ENCODE results near the gene TSEN54.

TSEN54 gene

GRCh38 chr17:75571885-75572215, 55.5 kb downstream of the TSEN54 start:
- Mint-ChIP-seq H3K27ac (no peak overlapping the region), H3K4me3 (no peak overlapping the region), H3K36me3 (ENCODE audit: low read depth) (no peaks in the 10 kb centered on the region), H3K27me3 (ENCODE audit: low read depth, poor library complexity) (peaks cover 4% of the 10 kb centered on the region), H3K4me1 (peaks cover 24% of the 10 kb centered on the region), H3K9me3 (no peaks in the 10 kb centered on the region)
- no peak for TF ChIP-seq CTCF (IDR thresholded peaks at IDR 0.05)
- no peak for DNase-seq

GRCh38 chr17:75572713-75573539, 56.6 kb downstream of the TSEN54 start:
- Mint-ChIP-seq H3K9me3 (no peaks in the 10 kb centered on the region), H3K27ac (no peak overlapping the region), H3K27me3 (ENCODE audit: low read depth, poor library complexity) (peaks cover 4% of the 10 kb centered on the region), H3K4me1 (peaks cover 23% of the 10 kb centered on the region), H3K4me3 (no peak overlapping the region), H3K36me3 (ENCODE audit: low read depth) (no peaks in the 10 kb centered on the region)
- TF ChIP-seq CTCF (IDR thresholded peaks at IDR 0.05), result no peak
- no peak for DNase-seq

DNA sequence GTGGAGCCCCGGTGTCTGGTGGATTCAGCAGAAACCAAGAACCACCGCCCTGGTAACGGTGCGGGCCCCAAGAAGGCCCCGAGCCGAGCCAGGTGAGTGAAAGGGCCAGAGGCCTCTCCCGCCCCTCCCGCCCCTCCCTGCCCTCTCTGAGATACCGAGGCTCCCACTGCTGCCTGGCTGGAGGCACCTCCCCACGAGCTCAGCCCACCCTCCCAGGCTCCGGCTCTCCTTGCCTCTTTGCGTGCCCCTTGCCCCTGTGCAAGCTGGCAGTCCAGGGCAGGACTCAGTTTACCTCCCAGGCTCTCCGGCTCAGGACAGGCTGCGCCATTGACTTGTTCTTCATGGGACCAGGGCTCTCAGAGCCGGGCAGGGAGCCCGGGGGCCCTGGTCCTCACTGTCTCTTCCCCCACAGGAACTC, 57.2 kb downstream of the TSEN54 start:
- Mint-ChIP-seq H3K4me3 (no peak overlapping the region), H3K27ac (no peak overlapping the region), H3K27me3 (ENCODE audit: low read depth, poor library complexity) (peaks cover 4% of the 10 kb centered on the region), H3K4me1 (peaks cover 23% of the 10 kb centered on the region), H3K9me3 (no peaks in the 10 kb centered on the region), H3K36me3 (ENCODE audit: low read depth) (no peaks in the 10 kb centered on the region)
- DNase-seq, result no peak
- no peak for TF ChIP-seq CTCF (IDR thresholded peaks at IDR 0.05)

GRCh38 chr17:75573994-75574393, 57.7 kb downstream of the TSEN54 start:
- no peak overlapping the region for H3K4me3 Mint-ChIP-seq
- DNase-seq, result no peak
- no peak overlapping the region for H3K27ac Mint-ChIP-seq
- TF ChIP-seq CTCF (IDR thresholded peaks at IDR 0.05), result no peak
- peaks cover 4% of the 10 kb centered on the region for H3K27me3 Mint-ChIP-seq (ENCODE audit: low read depth, poor library complexity)
- no peaks in the 10 kb centered on the region for H3K9me3 Mint-ChIP-seq
- H3K4me1 Mint-ChIP-seq, result peaks cover 27% of the 10 kb centered on the region
- H3K36me3 Mint-ChIP-seq (ENCODE audit: low read depth), result no peaks in the 10 kb centered on the region

Measured in nephron progenitor cell (in vitro differentiated cells).